ENCODE data around the gene HAUS7. TPM values are rescaled to one million over a fixed set of nuclear protein-coding genes. Genes with fewer than 3 reads are reported as not detected.
A peak's percentile ranks its signal among the peaks of the same experiment; 100 is the strongest.

HAUS7 gene
- polyA plus RNA-seq, 2 of the 4 experiments (the other 2 are of a cell fraction), result 39.1 to 53.6 TPM

DNA sequence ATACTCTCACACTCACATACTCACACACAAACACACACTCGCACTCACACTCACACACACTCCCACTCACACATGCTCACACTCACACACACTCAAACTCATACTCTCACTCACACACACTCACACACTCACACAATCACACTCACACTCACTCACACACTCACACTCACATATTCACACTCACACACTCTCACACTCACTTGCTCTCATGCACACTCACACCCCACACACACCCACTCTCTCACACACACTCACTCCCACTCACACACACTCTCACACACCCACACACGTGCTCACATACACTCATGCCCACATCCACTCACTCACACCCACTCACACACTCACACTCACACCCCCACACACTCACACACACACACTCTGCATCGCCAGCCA, 42.1 kb upstream of the HAUS7 start (continued):
- TF ChIP-seq, protein P1, sequence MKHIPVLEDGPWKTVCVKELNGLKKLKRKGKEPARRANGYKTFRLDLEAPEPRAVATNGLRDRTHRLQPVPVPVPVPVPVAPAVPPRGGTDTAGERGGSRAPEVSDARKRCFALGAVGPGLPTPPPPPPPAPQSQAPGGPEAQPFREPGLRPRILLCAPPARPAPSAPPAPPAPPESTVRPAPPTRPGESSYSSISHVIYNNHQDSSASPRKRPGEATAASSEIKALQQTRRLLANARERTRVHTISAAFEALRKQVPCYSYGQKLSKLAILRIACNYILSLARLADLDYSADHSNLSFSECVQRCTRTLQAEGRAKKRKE (CRISPR knock-in tag; IDR thresholded peaks at IDR 0.05; ENCODE audit: low read depth), result no peak
- TF ChIP-seq NFE2L2 (conservative IDR thresholded peaks at IDR 0.05; ENCODE audit: low read length), result no peak
- no peak for TF ChIP-seq KDM5A (IDR thresholded peaks at IDR 0.05)
- no peak for TF ChIP-seq RARB (CRISPR knock-in tag; IDR thresholded peaks at IDR 0.05)
- no peak for TF ChIP-seq PHF8 (IDR thresholded peaks at IDR 0.05; ENCODE audit: borderline replicate concordance, low read depth)
- no peak for TF ChIP-seq NR3C1 (IDR thresholded peaks at IDR 0.05)
- TF ChIP-seq POLR2AphosphoS2 (conservative IDR thresholded peaks at IDR 0.05; ENCODE audit: low read length), result no peak
- no peak for TF ChIP-seq MAZ (IDR thresholded peaks at IDR 0.05; ENCODE audit: borderline replicate concordance, low read depth, low read length)
- TF ChIP-seq HDAC2 (IDR thresholded peaks at IDR 0.05), result no peak
- TF ChIP-seq RNF2 (IDR thresholded peaks at IDR 0.05; ENCODE audit: borderline replicate concordance, low read depth), result no peak
- no peak for TF ChIP-seq HOXA7 (CRISPR knock-in tag; IDR thresholded peaks at IDR 0.05)

GRCh38 chrX:153511784-153512500, 41.6 kb upstream of the HAUS7 start:
- DNase-seq (ENCODE audit: low read depth in 1 of 2, low spot score in 1 of 2) (no peak), ATAC-seq (no peak), FAIRE-seq (no peak)
- 69% methylated on average over 11 of the region's 17 CpGs for WGBS (ENCODE audit: missing lambda C conversion rate)
- Histone ChIP-seq H3K4me3 (no peak overlapping the region), H3K9me3 (no peaks in the 10 kb centered on the region), H3K4me1 (no peaks in the 10 kb centered on the region), H3K4me2 (no peak overlapping the region), H3K27ac (0 out of 6 replicates have a peak overlapping the region, but pooled peaks of 1 of the 2 experiments have one; percentile 43)
- ChIA-PET POLR2A (no interaction called here), CTCF (interaction anchor here (0.7 to 7.6 kb wide), 3 partner anchors 22 to 39 kb away, joined by 3 to 130 read pairs (median 3); partner anchors contain the start of gene HAUS7)
- TF ChIP-seq HDAC2 (IDR thresholded peaks at IDR 0.05) (no peak), ELK1 (IDR thresholded peaks at IDR 0.05; ENCODE audit: low read depth, low read length) (no peak), RARB (CRISPR knock-in tag; IDR thresholded peaks at IDR 0.05) (no peak), EHMT2 (IDR thresholded peaks at IDR 0.05; ENCODE audit: low read depth) (no peak), JUNB (IDR thresholded peaks at IDR 0.05) (no peak), CBX2 (IDR thresholded peaks at IDR 0.05; ENCODE audit: borderline replicate concordance, low read depth) (no peak), KDM1A (IDR thresholded peaks at IDR 0.05; ENCODE audit: low read depth) (no peak), MYC (IDR thresholded peaks at IDR 0.05; ENCODE audit: borderline replicate concordance, low read length) (no peak), CHD2 (IDR thresholded peaks at IDR 0.05; ENCODE audit: low read length, partially characterized antibody) (no peak), POLR2AphosphoS2 (conservative IDR thresholded peaks at IDR 0.05; ENCODE audit: low read length) (no peak), FOSL2 (IDR thresholded peaks at IDR 0.05) (no peak), FOSL2 (CRISPR knock-in tag; IDR thresholded peaks at IDR 0.05) (no peak), ZC3H11A (IDR thresholded peaks at IDR 0.05) (no peak), MAZ (IDR thresholded peaks at IDR 0.05; ENCODE audit: borderline replicate concordance, low read depth, low read length) (no peak), RCOR1 (IDR thresholded peaks at IDR 0.05; ENCODE audit: low read depth, low read length) (no peak), HMGXB4 (CRISPR knock-in tag; IDR thresholded peaks at IDR 0.05; ENCODE audit: borderline replicate concordance) (no peak), RFX5 (IDR thresholded peaks at IDR 0.05) (no peak), NPAS2 (CRISPR knock-in tag; IDR thresholded peaks at IDR 0.05; ENCODE audit: borderline replicate concordance) (no peak)
- TF ChIP-seq, protein P1 (CRISPR knock-in tag; IDR thresholded peaks at IDR 0.05; ENCODE audit: low read depth), result no peak
- TF ChIP-seq, protein P2, sequence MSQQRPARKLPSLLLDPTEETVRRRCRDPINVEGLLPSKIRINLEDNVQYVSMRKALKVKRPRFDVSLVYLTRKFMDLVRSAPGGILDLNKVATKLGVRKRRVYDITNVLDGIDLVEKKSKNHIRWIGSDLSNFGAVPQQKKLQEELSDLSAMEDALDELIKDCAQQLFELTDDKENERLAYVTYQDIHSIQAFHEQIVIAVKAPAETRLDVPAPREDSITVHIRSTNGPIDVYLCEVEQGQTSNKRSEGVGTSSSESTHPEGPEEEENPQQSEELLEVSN (IDR thresholded peaks at IDR 0.05; ENCODE audit: borderline replicate concordance, low read depth), result no peak

All from A549 (cell line).